ENCODE results near the gene KRTAP4-4.

GRCh38 chr17:41153856-41154255, 6.7 kb downstream of the KRTAP4-4 start:
- no peak for TF ChIP-seq E2F4 (CRISPR knock-in tag; IDR thresholded peaks at IDR 0.05; ENCODE audit: borderline replicate concordance, low read depth)
- no peak for TF ChIP-seq ATF3 (CRISPR knock-in tag; conservative IDR thresholded peaks at IDR 0.05)
- no peak for TF ChIP-seq MAX (CRISPR knock-in tag; IDR thresholded peaks at IDR 0.05)
- no peak for TF ChIP-seq CTCF (IDR thresholded peaks at IDR 0.05)
- no peak for TF ChIP-seq TCF7 (CRISPR knock-in tag; IDR thresholded peaks at IDR 0.05; ENCODE audit: low read depth)
- no peak for TF ChIP-seq IRF1 (CRISPR knock-in tag; IDR thresholded peaks at IDR 0.05)
- no peak for TF ChIP-seq NR3C1 (CRISPR knock-in tag; conservative IDR thresholded peaks at IDR 0.05; ENCODE audit: low read depth)
- no peak for TF ChIP-seq ARID4B (CRISPR knock-in tag; IDR thresholded peaks at IDR 0.05; ENCODE audit: borderline replicate concordance)
- TF ChIP-seq CBFB (CRISPR knock-in tag; IDR thresholded peaks at IDR 0.05; ENCODE audit: low read depth) = no peak
